Measurements from ENCODE around the gene SLC35A4.

DNA sequence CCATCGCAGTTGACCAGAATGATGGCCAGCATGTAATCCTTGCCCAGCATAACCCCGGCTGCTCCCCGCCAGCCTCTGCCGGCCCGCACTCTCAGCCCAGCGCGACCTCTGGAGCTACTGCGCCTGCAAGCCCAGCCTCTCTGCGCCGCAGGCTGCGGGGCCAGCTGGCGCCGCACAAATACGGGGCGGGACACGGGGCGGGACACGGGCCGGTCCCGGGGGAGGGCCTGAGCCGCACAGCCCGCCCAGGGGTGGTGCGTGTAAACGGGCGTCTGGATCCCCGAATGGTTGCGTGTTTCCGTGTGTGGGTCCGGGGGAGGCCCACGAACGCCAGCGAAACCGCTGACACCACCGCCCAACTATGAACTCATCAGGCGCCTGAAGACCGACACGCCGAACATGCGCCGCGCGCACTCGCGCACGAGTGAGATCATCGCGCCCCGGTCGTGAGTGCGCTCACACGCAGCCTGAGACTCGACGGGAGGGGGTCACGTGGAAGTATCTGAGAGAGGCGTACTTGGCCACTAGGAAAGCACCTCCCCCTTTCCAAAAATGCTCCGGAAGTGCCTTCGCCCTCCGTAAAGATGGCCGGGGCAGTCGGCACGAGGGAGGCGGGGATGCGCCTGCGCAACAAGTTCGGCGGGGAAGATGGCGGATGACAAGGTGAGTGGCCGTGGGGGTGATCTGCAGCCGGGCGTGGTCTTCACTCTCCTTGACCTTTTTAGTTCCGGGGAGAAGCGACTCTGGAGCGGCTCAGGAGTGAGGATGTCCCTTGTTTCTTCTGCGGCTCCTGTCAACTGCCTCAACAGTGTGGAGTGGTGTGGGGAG, at the start of gene SLC35A4, which contains the start of gene APBB3:
- TF ChIP-seq, protein P1, sequence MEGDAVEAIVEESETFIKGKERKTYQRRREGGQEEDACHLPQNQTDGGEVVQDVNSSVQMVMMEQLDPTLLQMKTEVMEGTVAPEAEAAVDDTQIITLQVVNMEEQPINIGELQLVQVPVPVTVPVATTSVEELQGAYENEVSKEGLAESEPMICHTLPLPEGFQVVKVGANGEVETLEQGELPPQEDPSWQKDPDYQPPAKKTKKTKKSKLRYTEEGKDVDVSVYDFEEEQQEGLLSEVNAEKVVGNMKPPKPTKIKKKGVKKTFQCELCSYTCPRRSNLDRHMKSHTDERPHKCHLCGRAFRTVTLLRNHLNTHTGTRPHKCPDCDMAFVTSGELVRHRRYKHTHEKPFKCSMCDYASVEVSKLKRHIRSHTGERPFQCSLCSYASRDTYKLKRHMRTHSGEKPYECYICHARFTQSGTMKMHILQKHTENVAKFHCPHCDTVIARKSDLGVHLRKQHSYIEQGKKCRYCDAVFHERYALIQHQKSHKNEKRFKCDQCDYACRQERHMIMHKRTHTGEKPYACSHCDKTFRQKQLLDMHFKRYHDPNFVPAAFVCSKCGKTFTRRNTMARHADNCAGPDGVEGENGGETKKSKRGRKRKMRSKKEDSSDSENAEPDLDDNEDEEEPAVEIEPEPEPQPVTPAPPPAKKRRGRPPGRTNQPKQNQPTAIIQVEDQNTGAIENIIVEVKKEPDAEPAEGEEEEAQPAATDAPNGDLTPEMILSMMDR (IDR thresholded peaks at IDR 0.05 in 4 of 5, conservative IDR thresholded peaks at IDR 0.05 in 1 of 5): no peak
- peak; percentile 92 for TF ChIP-seq POLR2A (IDR thresholded peaks at IDR 0.05)

Data from gastrocnemius medialis (tissue), 4 donors.